GM12801 (cell line): ENCODE data around the gene TIMP2.

Experiments used
- TF ChIP-seq, protein P1 (sequence below): IDR thresholded peaks from one replicate; pipeline ENCODE4 v1.5.1; 2011; ENCODE audit warnings: control low read depth; ENCODE audit not compliant: insufficient read length; ENCODE audit errors: extremely low read depth

TIMP2 gene

GRCh38 chr17:78834571-78834970 lies 90.6 kb downstream of the TIMP2 start:
- TF ChIP-seq, protein P1, sequence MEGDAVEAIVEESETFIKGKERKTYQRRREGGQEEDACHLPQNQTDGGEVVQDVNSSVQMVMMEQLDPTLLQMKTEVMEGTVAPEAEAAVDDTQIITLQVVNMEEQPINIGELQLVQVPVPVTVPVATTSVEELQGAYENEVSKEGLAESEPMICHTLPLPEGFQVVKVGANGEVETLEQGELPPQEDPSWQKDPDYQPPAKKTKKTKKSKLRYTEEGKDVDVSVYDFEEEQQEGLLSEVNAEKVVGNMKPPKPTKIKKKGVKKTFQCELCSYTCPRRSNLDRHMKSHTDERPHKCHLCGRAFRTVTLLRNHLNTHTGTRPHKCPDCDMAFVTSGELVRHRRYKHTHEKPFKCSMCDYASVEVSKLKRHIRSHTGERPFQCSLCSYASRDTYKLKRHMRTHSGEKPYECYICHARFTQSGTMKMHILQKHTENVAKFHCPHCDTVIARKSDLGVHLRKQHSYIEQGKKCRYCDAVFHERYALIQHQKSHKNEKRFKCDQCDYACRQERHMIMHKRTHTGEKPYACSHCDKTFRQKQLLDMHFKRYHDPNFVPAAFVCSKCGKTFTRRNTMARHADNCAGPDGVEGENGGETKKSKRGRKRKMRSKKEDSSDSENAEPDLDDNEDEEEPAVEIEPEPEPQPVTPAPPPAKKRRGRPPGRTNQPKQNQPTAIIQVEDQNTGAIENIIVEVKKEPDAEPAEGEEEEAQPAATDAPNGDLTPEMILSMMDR = no peak

GRCh38 chr17:78832541-78832810 lies 92.7 kb downstream of the TIMP2 start:
- TF ChIP-seq, protein P1 = no peak

- TF ChIP-seq, protein P1 = no peak
These were observed 93.3 kb downstream of the TIMP2 start for GRCh38 chr17:78831688-78832540.

- TF ChIP-seq, protein P1 = no peak
These were observed 95.7 kb downstream of the TIMP2 start for GRCh38 chr17:78829477-78829876.

- TF ChIP-seq, protein P1 = no peak
These were observed 96.6 kb downstream of the TIMP2 start for GRCh38 chr17:78828470-78829185.

GRCh38 chr17:78826836-78827509 lies 98.2 kb downstream of the TIMP2 start:
- TF ChIP-seq, protein P1 = no peak

DNA sequence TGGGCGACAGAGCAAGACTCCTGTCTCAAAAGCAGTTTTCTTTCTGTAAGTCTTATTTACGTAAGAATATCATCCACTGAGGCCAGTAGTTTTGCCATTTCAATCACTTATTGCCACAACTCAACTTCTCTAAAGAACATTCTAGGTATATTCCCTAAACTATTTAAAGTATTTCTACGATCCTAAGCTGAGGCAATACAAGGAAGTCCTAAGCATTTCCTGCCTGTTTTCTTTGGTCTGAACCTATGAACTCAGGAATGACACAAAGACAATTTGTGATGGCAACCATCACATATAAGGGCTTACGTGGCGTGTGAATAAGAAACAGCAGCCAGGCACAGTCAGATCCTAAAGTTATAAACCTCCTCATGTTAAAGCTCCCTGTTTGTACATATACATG lies 98.8 kb downstream of the TIMP2 start:
- TF ChIP-seq, protein P1 = no peak
